Upper lobe of left lung (tissue), 4 donors: ENCODE measurements around the gene TEDC1.

Source experiments
- POLR2A ChIP-seq, 4 donors: fragments of 450-650 bp; IDR thresholded peaks; one replicate each; pipeline ENCODE4 v1.5.1; 2016 to 2017; ENCODE audit warnings: antibody characterized with exemption in 4 of 4, mild to moderate bottlenecking in 2 of 4
- TF ChIP-seq, protein P1 (sequence below), 6 experiments: fragments of 450-650 bp in 4 of 6; fragments of 200-600 bp in 2 of 6; sonication (generic) in 2 of 6; IDR thresholded peaks; one replicate each; pipeline ENCODE4 v1.5.1; 2016 to 2019; ENCODE audit warnings: antibody characterized with exemption in 6 of 6

DNA sequence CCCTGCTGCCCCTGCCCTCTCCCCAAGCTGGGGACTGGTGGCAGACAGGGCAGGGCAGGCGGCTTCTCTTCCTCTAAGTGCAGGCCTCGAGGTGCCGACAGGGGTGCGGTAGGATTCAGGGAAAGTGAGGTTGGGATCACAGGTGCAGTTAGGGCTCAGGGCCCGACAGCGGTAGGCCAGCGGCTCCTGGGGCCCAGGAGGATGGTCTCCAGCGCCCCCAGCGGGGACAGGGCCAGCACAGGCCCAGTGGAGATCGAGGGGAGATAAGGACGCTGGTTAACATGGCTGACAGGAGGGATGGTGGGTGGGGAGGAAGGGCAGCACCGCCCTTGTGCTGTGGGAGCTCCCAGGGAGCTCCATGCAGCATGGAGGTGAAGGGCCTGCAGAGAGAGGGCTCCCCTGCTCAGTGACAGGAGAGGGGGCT, 5.3 kb upstream of the TEDC1 start:
- no peak for TF ChIP-seq POLR2A (IDR thresholded peaks at IDR 0.05)
- TF ChIP-seq, protein P1, sequence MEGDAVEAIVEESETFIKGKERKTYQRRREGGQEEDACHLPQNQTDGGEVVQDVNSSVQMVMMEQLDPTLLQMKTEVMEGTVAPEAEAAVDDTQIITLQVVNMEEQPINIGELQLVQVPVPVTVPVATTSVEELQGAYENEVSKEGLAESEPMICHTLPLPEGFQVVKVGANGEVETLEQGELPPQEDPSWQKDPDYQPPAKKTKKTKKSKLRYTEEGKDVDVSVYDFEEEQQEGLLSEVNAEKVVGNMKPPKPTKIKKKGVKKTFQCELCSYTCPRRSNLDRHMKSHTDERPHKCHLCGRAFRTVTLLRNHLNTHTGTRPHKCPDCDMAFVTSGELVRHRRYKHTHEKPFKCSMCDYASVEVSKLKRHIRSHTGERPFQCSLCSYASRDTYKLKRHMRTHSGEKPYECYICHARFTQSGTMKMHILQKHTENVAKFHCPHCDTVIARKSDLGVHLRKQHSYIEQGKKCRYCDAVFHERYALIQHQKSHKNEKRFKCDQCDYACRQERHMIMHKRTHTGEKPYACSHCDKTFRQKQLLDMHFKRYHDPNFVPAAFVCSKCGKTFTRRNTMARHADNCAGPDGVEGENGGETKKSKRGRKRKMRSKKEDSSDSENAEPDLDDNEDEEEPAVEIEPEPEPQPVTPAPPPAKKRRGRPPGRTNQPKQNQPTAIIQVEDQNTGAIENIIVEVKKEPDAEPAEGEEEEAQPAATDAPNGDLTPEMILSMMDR (IDR thresholded peaks at IDR 0.05): peak in 4 of 6 experiments; percentile 31 to 63 (median 52)
